HG02973 (cell line): ENCODE data around the gene MRPL55.

Source experiments
- ATAC-seq: cut with Tn5 transposase; IDR thresholded peaks from one replicate; pipeline ENCODE4 v1.9.1; 2021; ENCODE audit warnings: moderate library complexity; ENCODE audit not compliant: unreplicated experiment

The MRPL55 gene

DNA sequence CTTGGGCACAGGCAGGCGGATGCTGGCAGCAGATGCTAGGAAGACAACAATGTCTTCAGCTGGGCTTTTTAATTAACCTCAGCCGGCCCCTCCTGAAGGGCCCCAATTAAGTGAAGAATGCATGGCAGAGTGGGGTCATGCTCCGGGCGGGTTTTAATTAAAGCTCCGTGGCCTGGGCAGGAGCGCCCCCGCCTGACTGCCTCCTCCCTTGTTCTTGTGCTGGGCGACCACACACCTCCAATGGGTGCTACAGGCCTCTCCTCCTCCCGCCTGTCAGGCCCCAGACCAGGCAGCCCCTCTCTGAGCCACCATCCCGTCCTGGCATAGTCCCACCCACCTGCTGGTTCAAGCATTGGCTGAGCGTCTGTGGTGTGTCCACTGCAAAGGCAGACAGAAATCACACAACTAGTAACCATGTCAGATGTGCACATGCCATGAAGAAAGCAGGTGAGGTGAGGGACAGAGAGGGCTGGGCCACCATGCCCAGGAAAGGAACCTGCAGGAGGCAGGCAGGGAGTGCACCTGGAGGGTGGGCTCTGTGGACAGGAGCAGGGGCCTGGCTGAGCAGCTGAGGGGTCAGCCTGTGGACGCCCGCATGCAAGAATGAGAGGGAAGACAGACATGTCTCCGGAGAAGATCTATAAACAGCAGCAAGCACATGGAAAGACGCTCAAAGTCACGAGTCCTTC is 35.1 kb downstream of the MRPL55 start:
- ATAC-seq: no peak

- ATAC-seq: no peak
Measured at GRCh38 chr1:228073061-228073856, 35.8 kb downstream of the MRPL55 start.

- no peak for ATAC-seq
Measured at GRCh38 chr1:228072658-228073043, 36.4 kb downstream of the MRPL55 start.

- ATAC-seq: no peak
Measured at GRCh38 chr1:228071839-228072657, 37.1 kb downstream of the MRPL55 start.

DNA sequence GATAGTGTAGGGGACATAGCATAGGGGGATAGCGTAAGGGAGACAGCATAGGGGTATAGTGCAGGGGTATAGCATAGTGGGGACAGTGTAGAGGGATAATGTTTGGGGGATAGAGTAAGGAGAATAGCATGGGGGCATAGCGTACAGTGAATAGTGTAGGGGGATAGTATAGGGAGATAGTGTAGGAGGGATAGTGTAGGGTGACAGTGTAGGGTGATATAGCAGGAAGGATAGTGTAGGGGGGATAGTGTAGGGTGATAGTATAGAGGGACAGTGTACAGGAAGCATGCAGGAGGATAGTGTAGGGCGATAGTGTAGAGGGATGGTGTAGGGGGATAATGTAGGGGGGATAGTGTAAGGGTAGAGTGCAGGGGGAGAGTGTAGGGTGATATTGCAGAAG is 38.2 kb downstream of the MRPL55 start:
- no peak for ATAC-seq

GRCh38 chr1:228070173-228070572 is 38.9 kb downstream of the MRPL55 start:
- no peak for ATAC-seq

DNA sequence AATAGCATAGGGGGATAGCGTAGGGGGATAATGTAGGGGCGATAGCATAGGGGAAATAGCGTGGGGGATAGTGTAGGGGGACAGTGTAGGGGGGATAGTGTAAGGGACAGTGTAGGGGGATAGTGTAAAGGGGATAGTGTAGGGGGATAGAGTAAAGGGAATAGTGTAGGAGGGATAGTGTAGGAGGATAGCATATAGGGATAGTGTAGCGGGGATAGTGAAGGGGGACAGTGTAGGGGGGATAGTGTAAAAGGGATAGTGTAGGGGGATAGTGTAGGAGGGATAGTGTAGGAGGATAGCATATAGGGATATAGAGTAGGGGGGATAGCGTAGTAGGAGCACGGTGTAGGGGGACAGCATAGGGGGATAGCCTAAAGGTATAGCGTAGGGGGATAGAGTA is 40.7 kb downstream of the MRPL55 start:
- no peak for ATAC-seq

DNA sequence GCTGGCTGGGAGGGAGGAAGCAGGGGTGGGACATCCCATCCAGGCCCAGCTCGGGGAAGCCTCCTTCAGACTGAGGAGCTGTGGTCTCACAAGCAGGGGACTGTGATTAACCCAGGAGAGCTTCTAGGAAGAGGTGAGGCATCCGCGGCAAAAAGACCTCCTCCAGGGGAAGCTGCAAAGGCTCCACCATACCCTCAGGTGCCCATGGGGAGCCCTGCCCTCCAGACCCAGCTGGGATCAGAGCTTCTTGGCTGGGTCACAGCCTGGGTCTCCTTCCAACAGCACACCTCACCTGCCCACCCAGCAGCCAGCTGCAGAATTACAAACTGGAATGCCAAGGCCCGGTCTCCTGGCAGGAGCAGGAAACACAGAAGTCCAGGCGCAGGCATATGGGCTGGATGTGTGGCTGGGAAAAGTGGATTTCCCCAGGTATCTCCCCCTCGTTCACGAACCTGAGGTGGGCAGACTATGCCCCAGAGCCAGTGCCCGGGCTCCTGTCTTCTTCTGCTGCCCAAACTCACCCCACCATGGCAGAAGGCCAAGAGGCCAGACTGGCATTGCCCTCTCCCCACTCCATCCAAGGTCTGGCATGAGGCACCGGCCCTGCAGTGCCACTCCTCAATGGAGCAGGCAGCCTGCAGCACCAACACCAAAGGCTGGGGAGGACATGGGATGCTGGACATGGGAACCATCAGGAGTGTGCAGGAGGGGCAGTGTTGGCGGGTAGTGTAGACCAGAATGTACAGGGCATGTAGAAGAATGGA is 42.0 kb downstream of the MRPL55 start:
- ATAC-seq: no peak

GRCh38 chr1:228066416-228066815 is 42.7 kb downstream of the MRPL55 start:
- ATAC-seq: no peak

DNA sequence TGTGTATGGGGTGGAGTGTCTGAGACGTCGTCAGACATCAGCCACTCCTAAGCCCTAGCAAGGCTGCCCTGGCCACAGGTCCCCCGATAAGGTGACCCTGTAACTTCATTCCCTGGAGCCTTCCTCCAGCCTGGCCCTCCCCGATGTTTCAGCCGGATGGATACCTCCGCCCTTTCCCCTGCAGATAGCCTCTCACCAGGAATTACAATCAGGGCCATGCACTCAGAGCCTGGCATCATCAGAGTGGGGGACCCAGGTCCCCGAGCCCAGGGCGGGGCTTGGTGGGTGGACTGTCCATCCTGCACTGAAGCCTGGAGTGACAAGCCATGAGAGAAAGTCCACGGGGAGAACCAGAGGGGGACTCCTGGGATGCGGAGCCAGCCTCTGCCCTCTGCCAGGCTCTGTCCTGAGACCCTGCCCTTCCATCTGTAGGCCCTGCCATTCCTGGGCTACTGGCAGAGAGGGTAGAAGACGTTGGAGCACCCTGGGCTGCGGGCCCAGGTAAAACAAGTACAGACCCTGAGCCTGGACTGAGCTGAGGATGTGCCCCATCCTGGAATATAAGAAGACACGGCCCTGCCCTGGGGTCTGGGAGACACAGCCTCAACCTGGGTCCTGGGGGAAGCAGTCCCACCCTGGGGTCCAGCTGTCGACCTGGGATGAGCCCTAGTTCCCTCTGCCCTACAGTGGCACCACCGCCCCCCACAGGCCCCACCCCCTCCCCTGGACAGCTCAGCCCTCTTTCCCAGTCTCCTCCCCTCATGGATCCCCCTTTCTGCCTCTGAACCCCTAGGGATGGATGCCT is 43.4 kb downstream of the MRPL55 start:
- no peak for ATAC-seq

DNA sequence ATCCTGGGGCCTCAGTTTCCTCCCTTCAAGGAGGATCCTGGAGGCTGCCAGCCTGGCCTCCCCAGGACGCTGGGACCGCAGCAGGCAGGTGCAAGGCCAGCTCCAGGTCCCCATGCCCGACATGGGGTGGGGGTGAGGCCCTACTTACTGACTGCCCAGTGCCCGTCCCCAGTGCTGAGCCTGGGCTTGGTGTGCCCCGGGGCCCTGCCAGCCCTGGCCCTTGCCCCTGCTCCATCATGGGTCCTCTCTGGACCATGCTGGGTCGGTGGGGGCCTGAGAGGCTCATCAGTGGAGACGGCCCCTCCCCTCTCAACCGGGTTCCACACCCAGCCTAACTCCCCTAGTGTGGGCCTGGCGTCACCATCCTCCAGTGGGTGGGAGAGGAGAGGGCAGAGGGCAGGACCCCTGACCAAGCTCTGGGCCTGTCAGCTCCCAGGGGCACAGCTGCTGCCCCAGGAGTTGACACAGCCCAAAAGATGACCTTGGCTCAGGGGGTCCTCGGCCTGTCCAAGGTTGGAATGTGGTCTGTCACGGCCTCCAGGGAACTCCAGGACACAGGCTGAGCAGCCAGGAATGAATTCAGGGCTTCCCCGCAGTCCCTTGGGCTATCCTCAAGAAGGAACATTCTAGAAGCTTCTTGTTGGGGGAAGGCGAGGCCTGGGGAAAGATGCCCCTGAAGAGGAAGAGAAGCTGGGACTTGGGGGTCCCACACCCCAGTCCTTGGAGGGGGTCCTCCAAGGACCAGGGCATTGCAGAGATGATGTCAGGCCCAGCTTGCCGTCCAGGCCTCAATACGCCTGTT is 44.2 kb downstream of the MRPL55 start:
- ATAC-seq: no peak

DNA sequence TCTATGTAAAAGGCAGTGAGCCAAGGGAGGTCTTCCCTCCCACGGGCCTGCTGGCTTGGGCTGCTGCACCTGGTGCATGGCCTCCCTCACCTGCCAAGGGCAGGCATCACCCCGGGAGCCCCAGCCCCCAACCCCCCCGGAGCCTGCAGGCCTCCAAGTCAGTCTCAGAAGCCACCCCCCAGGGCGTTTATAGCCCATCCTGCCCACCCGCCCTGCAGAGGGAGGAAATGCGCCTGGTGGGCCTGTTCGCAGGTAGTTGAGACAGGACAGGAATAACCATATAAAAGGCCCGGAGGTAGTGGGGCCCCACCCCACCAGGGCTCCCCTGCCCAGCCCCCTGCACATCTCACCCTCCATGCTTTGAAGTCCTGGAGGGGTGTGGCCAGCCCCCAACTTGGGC is 44.8 kb downstream of the MRPL55 start:
- ATAC-seq: no peak

DNA sequence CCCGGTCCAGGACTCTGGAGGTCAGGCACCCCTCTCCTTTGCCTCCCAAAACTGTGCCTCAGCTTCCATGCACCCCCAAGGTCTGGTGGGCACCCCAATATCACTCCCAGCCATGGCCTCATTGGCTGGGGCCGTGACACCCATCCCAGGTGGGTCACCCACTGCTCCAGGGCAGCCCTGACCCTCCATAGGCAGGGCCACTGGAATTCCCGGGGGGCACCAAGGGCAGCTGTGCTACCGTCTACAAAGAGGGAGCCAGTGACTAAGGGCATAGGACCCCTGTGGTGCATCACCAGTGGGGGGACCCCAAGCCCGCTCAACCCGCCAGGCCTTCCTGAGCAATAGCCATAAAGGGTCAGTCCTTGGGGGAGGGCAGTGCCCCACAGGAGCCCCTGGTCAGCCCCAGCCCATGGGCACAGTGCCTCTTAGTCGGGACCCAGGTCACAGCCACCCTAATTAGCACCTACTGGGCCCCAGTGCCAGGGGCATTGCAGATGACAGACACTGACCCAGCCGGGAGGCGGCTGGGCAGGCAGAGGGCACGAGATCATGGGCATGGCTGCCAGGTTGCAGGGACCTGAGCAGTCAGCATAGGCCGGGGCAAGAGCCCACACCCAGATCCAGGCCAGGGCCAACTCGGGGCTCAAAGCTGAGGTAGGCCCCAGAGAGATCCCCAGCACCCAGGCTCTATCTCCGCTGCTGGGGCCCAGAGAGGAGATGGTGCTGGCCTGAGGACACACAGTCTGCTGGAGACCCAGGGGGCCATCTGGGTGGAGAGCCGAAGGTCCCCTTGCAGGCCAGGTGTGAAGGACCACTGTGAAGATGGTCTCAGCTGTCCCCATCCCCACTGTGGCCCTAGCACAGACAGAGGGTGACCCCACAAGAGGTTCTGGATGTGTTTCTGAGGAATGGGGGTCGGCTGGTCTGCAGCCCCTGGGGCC is 45.6 kb downstream of the MRPL55 start:
- ATAC-seq: no peak

DNA sequence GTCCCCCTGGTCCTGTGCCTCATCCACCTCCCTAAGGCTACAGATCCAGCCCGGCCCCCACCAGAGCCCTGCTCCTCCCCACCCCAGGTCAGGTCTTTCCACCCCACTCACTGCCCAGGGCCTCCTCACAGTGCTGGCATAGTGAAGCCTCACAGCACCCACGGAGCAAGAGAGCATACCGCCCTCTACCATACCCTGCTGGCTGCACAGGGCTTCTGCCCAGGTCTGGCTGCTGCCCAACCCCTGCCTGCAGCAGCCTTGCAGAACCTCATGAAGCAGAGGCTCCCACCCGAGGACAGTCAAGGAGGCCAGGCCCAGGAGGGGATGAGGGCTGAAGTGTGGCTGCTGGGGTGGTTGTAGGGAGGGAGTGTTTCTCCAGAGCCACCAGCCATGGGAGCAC is 46.3 kb downstream of the MRPL55 start:
- no peak for ATAC-seq

GRCh38 chr1:228062085-228062791 is 46.9 kb downstream of the MRPL55 start:
- no peak for ATAC-seq

GRCh38 chr1:228061411-228062084 is 47.6 kb downstream of the MRPL55 start:
- ATAC-seq: no peak
